ENCODE measurements around the gene TBC1D2B.

TBC1D2B gene

DNA sequence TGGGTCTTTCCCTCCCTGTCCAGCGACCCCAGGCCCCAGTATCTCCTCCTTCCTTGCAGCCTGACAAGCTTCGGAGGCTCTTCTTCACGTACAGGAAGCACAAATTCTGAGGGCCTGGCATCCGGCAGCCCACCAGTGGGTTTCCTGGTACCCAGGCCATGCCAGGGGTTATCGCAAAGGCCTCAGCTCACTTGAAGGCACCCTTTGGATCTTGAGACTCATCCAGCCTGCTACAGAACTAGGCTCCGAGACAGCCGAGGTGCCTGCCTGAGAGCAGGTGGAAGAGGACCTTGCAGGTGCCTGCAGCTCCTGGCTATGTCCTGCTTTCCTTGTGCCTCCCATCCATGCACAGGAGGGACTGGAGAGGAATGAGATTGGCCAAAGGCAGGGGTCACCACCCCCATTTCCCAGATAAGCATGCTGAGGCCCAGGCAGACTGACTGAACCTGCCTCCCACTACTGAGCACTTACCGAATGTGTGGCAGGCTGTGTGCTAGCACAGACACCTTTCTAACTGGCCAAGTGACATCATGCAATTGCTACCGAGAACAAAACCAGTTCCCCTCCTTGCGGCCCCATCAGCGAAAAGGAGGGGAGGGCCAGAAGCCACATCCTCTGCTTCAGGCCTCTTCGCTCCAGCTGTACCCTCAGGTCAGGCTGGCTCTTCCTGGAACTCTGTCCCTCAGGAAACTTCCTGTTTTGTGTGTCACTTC, 26.1 kb upstream of the TBC1D2B start:
- no peak for TF ChIP-seq CTCF (IDR thresholded peaks at IDR 0.05; ENCODE audit: insufficient read depth, missing control alignments)
- FAIRE-seq (no peak), DNase-seq (ENCODE audit: insufficient read length, low spot score) (no peak)

DNA sequence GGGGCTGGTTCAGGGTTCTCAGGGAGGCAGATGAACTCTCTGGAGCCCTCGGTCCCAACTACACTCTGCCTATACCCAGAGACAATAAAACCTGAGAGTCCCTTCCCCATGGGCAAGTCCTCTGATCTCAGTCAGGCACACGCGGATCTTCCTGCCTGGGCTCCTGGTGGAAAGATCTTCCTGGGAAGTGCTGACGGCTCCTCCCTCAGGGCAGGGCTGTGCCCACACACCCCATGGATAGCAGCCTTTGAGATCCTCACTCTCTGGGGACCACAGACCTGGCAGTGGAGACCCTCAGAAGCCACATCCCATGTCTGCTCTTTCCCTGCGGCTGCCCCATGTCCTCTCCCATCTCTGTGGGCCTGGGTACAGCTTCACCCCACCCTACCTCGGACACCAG, 25.2 kb upstream of the TBC1D2B start:
- FAIRE-seq = no peak
- TF ChIP-seq CTCF (IDR thresholded peaks at IDR 0.05; ENCODE audit: insufficient read depth, missing control alignments) = no peak
- DNase-seq (ENCODE audit: insufficient read length, low spot score) = no peak

DNA sequence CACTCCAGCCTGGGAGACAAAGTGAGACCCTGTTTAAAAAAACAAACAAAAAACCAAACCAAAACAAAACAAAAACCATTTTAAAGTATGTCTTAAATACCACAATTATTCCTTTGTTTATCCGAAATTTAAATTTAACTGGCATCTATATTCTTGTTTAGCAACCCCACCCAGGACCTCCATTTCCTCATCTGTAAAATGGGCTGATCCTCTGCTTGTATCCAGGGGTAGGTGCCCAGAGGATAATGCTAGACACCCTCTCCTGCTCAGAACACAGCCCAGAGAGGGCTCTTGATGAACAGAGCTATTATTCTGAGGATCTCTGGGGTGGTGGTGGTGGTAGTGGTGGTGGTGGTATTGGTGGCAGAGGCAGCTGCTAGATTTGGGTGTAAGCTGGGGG, 24.7 kb upstream of the TBC1D2B start:
- FAIRE-seq = no peak

DNA sequence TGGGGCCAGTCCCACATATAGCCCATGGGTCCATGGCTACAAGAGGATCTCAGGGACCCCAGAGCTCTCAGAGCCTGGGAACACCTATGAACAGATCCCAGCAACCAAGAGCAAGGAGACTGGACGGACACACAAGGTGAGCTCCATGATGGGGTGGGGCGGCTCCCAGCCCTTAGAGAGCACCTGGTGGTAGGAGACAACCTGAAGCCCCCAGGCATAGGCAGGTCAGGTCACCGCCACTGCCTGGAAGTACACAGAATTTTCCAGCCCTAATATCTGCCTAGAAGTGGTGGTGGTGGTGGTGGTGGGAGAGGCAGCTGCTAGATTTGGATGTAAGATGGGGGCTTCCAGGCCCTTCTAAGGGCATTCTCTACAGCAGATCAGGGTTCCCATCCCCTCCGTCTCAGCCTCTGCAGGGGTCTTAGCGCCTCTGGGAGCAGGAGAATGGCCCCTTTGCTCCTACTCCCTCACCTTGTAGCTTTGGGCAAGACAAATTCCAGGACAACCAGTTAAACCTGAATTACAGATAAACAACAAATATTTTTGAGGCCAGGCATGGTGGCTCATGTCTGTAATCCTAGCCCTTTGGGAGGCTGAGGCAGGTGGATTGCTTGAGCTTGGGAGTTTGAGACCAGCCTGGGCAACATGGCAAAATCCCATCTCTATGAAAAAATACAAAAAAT, 24.1 kb upstream of the TBC1D2B start:
- no peak for TF ChIP-seq CTCF (IDR thresholded peaks at IDR 0.05; ENCODE audit: insufficient read depth, missing control alignments)
- DNase-seq (ENCODE audit: insufficient read length, low spot score) (no peak), FAIRE-seq (no peak)

More for the DNA sequence above, 24.7 kb upstream of the TBC1D2B start:
- no peak for TF ChIP-seq CTCF (IDR thresholded peaks at IDR 0.05; ENCODE audit: insufficient read depth, missing control alignments)
- DNase-seq (ENCODE audit: insufficient read length, low spot score) = no peak

DNA sequence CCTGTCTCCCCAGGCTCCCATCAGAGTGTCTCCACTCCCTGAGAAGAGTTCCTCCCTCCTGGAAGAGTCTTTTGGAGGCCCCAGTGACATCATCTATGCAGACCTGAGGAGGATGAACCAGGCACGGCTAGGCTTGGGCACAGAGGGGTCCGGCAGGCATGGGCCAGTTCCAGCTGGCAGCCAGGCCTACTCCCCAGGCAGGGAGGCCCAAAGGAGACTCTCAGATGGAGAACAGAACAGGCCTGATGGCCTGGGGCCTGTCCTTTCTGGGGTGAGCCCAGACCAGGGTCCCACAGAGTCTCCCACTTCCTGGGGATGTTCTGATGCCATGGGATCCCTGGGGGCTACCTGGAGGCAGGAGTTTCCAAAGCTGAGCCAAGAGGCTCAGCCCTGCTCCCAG, 23.4 kb upstream of the TBC1D2B start:
- FAIRE-seq (no peak), DNase-seq (ENCODE audit: insufficient read length, low spot score) (no peak)
- no peak for TF ChIP-seq CTCF (IDR thresholded peaks at IDR 0.05; ENCODE audit: insufficient read depth, missing control alignments)

DNA sequence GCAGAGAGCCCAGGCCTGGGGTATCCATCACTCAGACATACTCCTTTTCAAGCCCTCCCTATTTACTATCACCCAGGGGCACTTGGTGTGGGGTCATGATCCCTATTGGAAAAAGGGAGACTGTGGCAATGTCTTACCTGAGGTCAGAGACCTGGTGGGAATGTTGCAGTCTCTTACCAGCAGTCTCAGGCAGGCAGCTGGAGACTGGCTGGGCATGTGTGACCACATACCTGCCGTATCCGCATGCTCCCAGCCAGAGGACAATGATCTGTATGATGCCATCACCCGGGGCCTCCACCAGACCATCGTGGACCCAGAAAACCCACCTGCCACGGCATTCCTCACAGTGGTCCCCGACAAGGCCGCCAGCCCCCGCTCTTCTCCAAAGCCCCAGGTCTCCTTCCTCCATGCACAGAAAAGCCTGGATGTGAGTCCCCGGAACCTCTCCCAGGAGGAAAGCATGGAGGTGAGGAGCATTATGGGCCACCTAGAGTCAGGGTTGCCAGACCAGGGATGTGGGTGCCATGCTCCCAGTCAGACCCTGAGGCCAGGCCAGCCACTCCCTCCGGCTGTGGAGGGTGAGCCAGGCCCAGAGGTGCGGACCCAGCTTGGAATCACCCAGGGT, 20.7 kb upstream of the TBC1D2B start:
- DNase-seq (ENCODE audit: insufficient read length, low spot score) (no peak), FAIRE-seq (no peak)
- TF ChIP-seq CTCF (IDR thresholded peaks at IDR 0.05; ENCODE audit: insufficient read depth, missing control alignments) = no peak

DNA sequence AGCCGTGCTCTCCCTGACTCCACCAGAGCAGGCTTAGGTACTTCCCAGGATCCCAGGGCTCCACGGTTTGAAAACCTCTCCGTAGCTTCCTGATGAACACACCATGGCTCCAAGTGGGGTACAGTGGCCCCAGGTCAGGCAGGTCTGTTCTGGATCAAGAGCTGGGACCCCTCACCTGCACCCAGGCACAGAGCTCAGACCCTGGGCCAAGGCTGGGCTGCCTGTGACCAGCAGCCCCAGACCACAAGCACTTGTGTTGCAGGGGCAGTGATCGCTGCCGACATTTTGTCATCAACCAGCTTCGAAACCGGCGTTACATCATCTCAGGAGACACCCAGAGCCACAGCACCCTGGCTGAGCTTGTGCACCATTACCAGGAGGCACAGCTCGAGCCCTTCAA, 20.2 kb upstream of the TBC1D2B start:
- TF ChIP-seq CTCF (IDR thresholded peaks at IDR 0.05; ENCODE audit: insufficient read depth, missing control alignments) = no peak
- DNase-seq (ENCODE audit: insufficient read length, low spot score) (no peak), FAIRE-seq (no peak)

All from D721Med (cell line).